Measurements from ENCODE around the gene C16orf95.

The C16orf95 gene

GRCh38 chr16:87344165-87344930 is 27.2 kb upstream of the C16orf95 start:
- TF ChIP-seq NFIC (IDR thresholded peaks at IDR 0.05), result no peak
- TF ChIP-seq EP300 (IDR thresholded peaks at IDR 0.05; ENCODE audit: borderline replicate concordance), result no peak
- TF ChIP-seq EGR1 (IDR thresholded peaks at IDR 0.05), result no peak
- TF ChIP-seq CREB1 (IDR thresholded peaks at IDR 0.05; ENCODE audit: low read depth), result no peak
- TF ChIP-seq, protein P1, sequence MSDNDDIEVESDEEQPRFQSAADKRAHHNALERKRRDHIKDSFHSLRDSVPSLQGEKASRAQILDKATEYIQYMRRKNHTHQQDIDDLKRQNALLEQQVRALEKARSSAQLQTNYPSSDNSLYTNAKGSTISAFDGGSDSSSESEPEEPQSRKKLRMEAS (IDR thresholded peaks at IDR 0.05), result no peak
- TF ChIP-seq FOXM1 (IDR thresholded peaks at IDR 0.05; ENCODE audit: borderline replicate concordance, low read depth), result no peak

- TF ChIP-seq EGR1 (IDR thresholded peaks at IDR 0.05) (no peak), RAD21 (IDR thresholded peaks at IDR 0.05; ENCODE audit: low read depth) (no peak), EP300 (IDR thresholded peaks at IDR 0.05; ENCODE audit: borderline replicate concordance) (no peak), ZBTB7A (IDR thresholded peaks at IDR 0.05; ENCODE audit: low read depth) (no peak), TAF1 (IDR thresholded peaks at IDR 0.05; ENCODE audit: low read depth) (no peak), FOXM1 (IDR thresholded peaks at IDR 0.05; ENCODE audit: borderline replicate concordance, low read depth) (no peak), TEAD4 (IDR thresholded peaks at IDR 0.05) (no peak), TCF12 (IDR thresholded peaks at IDR 0.05; ENCODE audit: low read depth) (no peak), CREB1 (IDR thresholded peaks at IDR 0.05; ENCODE audit: low read depth) (no peak)
- TF ChIP-seq, protein P1 (IDR thresholded peaks at IDR 0.05), result no peak
- TF ChIP-seq, protein P2, sequence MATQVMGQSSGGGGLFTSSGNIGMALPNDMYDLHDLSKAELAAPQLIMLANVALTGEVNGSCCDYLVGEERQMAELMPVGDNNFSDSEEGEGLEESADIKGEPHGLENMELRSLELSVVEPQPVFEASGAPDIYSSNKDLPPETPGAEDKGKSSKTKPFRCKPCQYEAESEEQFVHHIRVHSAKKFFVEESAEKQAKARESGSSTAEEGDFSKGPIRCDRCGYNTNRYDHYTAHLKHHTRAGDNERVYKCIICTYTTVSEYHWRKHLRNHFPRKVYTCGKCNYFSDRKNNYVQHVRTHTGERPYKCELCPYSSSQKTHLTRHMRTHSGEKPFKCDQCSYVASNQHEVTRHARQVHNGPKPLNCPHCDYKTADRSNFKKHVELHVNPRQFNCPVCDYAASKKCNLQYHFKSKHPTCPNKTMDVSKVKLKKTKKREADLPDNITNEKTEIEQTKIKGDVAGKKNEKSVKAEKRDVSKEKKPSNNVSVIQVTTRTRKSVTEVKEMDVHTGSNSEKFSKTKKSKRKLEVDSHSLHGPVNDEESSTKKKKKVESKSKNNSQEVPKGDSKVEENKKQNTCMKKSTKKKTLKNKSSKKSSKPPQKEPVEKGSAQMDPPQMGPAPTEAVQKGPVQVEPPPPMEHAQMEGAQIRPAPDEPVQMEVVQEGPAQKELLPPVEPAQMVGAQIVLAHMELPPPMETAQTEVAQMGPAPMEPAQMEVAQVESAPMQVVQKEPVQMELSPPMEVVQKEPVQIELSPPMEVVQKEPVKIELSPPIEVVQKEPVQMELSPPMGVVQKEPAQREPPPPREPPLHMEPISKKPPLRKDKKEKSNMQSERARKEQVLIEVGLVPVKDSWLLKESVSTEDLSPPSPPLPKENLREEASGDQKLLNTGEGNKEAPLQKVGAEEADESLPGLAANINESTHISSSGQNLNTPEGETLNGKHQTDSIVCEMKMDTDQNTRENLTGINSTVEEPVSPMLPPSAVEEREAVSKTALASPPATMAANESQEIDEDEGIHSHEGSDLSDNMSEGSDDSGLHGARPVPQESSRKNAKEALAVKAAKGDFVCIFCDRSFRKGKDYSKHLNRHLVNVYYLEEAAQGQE (IDR thresholded peaks at IDR 0.05; ENCODE audit: low read depth), result no peak
Measured at GRCh38 chr16:87343753-87344050, 26.5 kb upstream of the C16orf95 start.

DNA sequence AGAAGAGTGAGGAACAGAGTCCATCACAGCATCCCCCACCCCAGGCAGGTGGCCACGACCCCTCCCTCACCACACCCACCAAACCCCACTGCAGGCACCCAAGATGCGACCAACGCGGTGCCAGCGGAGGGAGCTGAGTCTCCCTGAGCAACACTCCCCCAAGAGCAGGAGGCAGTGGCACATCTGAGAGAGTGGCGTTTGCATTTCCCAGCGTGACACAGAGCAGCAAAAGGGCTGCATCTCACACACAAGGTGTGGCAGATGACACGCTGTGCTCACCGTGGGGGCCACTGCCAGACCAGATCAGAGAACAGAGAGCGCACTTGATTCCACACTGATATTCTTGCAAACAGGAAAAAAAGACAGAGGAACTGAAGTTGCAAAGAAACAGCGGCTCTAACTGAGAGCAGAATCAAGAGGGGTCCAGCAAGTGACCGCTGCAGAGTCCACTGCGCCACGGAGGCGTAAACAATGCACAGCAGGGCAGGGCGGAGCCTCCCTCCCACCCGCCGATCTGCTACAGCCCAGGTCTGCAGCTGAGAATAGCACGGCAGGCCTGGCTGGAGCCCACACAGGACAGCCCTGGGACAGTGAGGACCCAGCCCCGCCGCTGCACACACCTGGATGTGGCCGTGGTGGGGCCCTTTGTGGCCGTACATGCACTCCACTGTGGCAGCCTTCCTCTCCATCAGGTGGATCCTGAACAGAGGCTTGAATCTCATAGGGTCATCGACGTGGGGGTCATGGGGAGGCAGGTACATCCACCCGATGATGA is 26.0 kb upstream of the C16orf95 start:
- TF ChIP-seq CREB1 (IDR thresholded peaks at IDR 0.05; ENCODE audit: low read depth) (no peak), USF1 (IDR thresholded peaks at IDR 0.05) (no peak), ZBTB7A (IDR thresholded peaks at IDR 0.05; ENCODE audit: low read depth) (no peak), NFIC (IDR thresholded peaks at IDR 0.05) (no peak), TAF1 (IDR thresholded peaks at IDR 0.05; ENCODE audit: low read depth) (no peak), EP300 (IDR thresholded peaks at IDR 0.05; ENCODE audit: borderline replicate concordance) (no peak), YY1 (IDR thresholded peaks at IDR 0.05; ENCODE audit: low read depth) (no peak)
- TF ChIP-seq, protein P1 (IDR thresholded peaks at IDR 0.05), result no peak

DNA sequence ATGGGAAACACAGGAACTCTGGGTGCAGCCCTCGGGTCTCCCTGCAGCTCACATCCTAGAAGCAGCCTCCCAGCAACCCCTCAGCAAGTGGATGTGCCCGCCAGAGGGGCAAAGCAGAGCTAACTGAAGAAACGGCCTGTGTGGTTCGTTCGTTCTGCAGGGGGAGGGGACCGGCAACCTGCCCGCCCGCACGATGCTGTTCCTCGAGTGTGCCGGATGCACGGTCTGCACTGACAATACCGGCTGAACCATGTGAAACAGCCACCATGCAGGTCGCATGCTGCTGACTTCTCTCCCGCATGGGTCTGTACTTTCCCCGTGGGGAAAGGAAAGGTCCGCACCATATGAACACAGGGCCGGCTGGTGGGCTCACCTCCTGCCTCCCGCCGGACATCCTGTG is 25.3 kb upstream of the C16orf95 start:
- TF ChIP-seq EGR1 (IDR thresholded peaks at IDR 0.05), result no peak
- TF ChIP-seq YY1 (IDR thresholded peaks at IDR 0.05; ENCODE audit: low read depth), result no peak
- TF ChIP-seq CREB1 (IDR thresholded peaks at IDR 0.05; ENCODE audit: low read depth), result no peak

DNA sequence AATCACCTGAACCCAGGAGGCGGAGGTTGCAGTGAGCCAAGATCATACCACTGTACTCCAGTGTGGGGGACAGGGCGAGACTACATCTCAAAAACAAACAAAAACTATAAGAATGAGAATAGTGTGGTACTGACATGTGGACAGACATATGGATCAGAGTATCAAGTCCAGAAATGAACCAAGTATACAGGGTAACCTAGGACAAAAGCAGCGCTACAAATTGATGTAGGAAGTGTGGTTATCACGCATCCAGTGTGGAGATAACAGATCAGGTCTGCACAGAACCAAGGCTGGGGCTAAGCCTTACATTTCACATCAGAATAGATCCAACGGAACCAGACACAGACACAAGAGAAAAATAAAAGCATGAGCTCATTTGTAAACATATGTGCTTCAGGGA is 23.0 kb upstream of the C16orf95 start:
- TF ChIP-seq USF1 (IDR thresholded peaks at IDR 0.05) (no peak), TEAD4 (IDR thresholded peaks at IDR 0.05) (no peak), EGR1 (IDR thresholded peaks at IDR 0.05) (no peak), YY1 (IDR thresholded peaks at IDR 0.05; ENCODE audit: low read depth) (no peak), NFIC (IDR thresholded peaks at IDR 0.05) (no peak), FOXM1 (IDR thresholded peaks at IDR 0.05; ENCODE audit: borderline replicate concordance, low read depth) (no peak), TAF1 (IDR thresholded peaks at IDR 0.05; ENCODE audit: low read depth) (no peak), ZBTB7A (IDR thresholded peaks at IDR 0.05; ENCODE audit: low read depth) (no peak), RAD21 (IDR thresholded peaks at IDR 0.05; ENCODE audit: low read depth) (no peak), CREB1 (IDR thresholded peaks at IDR 0.05; ENCODE audit: low read depth) (no peak), TCF12 (IDR thresholded peaks at IDR 0.05; ENCODE audit: low read depth) (no peak), CEBPB (IDR thresholded peaks at IDR 0.05) (no peak), EP300 (IDR thresholded peaks at IDR 0.05; ENCODE audit: borderline replicate concordance) (no peak)
- TF ChIP-seq, protein P1 (IDR thresholded peaks at IDR 0.05), result no peak
- TF ChIP-seq, protein P2 (IDR thresholded peaks at IDR 0.05; ENCODE audit: low read depth), result no peak

Measured in Ishikawa (cell line).